AG08395 (cell line): ENCODE measurements around the gene SLCO4A1.

Source experiments
- DNase-seq: peaks from one replicate; pipeline ENCODE4 v3.0.0; 2012; ENCODE audit warnings: mixed read lengths, low spot score

The SLCO4A1 gene

DNA sequence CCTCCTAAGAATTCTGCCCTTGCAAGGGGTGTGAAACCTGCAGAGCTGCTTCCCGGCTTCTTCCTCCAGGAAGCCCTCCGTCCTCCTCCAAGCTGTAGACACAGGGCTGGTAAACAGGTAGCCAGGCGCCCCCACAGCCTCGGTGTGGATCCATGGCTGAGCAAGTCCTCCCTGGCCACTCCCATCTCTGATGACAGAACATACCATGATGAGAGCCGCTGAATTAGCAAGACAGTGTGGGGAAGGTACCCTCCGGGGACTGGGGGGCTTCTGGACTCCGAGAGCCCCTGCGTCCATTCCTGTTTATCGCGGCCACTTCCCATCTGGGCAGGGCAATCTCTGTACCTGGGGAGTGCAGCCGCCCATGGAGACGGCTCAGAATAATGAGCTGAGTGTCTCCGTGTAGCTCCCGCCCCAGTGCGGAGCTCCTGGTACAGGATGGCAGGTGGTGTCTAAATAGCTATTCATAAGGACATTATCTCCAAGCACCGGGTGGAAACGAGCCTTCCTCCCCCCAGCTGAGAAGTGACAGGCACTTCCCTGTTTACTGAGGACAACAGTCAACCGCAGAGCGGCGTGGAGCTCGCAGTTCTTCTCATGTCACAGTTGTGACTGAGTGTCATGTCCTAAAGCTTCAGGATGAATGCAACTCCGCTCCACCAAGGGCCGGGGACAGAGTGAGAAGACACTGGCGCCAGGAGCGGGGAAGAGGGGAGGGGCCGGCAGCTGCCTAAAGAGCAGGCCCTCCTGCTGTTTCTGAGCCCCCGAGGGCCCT is 43.7 kb downstream of the SLCO4A1 start:
- DNase-seq = no peak

- no peak for DNase-seq
These were observed 44.8 kb downstream of the SLCO4A1 start for GRCh38 chr20:62686869-62687830.

DNA sequence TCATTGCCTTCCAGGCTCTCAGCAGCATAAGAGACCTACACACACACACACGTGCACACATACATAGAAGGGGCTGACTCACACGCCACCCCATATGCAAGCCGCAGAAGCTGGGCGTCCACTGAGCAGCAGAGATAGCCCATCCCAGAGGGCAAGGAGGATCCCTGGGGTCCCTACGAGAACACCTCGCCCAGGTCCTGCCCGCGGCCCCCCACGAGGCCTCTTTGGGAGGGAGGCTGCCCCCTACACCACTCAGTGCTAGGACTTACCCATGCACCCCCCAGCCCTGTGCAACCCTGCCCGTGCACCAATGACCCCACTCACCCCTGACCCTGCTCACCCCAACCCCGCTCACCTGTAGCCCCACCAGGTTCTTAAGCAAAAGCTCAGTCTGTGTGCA is 45.8 kb downstream of the SLCO4A1 start:
- DNase-seq = no peak

DNA sequence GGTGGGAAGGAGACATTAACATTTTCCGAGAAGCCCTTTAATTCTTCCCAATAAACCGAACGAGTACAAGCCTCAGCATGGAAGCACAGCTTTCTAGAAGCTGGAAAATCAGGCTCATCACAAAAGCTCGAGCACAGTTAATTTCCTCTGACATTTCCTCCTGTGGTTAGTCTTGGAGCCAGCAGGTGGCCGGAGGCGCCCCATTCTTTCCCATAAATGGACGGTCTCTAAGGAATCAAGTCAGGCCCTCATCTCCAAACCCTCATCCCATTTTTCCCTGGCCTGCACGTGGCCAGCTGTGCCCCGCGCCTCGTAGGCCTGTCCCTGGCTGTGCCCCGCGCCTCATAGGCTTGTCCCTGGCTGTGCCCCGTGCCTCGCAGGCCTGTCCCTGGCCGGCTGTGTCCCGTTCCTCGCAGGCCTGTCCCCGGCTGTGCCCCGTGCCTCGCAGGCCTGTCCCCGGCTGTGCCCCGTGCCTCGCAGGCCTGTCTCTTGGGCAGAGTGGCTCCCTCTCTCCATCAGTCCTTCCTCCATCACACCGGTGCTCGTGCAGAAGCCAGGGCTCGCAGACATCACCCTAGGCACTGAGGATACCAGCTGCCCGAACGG is 46.7 kb downstream of the SLCO4A1 start:
- DNase-seq = no peak

DNA sequence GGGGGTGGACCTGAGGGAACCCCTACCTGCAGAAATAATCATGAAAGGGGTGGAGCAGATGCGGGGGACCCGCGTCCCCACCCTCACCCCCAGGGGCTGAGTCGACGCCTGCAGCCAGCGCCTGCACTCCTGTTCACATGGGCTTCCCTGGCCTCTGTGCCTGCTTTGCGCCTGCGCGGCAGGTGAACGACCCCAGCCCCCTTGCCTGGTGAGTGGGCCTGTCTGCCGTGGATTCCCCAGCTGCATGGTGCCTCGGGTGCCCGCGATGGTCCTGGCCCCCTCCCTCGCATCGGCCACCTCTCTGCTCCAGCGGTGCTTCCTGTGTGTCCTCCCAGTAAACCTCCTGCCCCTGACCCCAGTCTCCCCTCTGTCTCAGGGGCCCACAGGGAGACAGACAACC is 47.6 kb downstream of the SLCO4A1 start:
- DNase-seq = no peak

- DNase-seq = no peak
These were observed 48.0 kb downstream of the SLCO4A1 start for GRCh38 chr20:62690261-62690820.

- DNase-seq = no peak
These were observed 49.2 kb downstream of the SLCO4A1 start for GRCh38 chr20:62691487-62691886.

DNA sequence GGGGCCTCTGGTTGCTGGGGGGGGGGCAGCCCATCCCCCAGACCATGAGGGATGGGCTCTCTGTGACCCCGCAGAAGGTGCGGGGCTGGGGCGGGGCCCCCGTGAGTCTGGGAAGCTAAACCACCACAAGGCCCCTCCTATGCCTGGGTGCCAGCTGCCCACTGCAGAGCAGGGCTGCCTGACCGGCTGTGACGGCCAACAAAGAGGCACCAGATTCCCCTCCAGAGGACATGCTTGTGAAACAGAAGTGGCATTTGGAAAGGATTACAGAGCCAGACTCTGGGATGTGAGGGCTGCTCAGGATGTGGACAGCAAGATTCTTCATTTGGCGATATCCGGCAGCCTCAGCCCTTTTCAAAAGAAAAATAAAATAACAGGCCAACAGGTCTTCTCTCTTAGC is 49.9 kb downstream of the SLCO4A1 start:
- no peak for DNase-seq

- DNase-seq = no peak
These were observed 50.7 kb downstream of the SLCO4A1 start for GRCh38 chr20:62692801-62693523.

- no peak for DNase-seq
These were observed 51.2 kb downstream of the SLCO4A1 start for GRCh38 chr20:62693524-62693922.

DNA sequence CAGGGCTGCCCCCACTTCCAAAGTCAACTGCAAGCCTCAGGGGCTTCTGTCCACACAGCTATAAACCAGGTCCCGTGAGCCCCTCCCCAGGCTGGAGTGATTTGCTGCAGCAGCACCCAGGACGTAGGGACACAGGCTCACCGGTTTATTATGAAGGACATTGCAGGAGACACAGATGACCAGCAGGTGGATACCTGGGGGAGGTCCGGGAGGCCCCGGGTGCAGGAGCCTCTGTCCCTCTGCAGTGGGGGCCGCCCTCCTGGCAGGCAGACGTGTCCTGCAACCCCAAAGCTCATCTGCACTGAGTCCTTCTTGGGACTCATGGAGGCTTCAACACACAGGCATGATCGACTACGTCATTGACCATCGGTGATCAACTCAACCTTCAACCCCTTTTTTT is 51.8 kb downstream of the SLCO4A1 start:
- DNase-seq = no peak

DNA sequence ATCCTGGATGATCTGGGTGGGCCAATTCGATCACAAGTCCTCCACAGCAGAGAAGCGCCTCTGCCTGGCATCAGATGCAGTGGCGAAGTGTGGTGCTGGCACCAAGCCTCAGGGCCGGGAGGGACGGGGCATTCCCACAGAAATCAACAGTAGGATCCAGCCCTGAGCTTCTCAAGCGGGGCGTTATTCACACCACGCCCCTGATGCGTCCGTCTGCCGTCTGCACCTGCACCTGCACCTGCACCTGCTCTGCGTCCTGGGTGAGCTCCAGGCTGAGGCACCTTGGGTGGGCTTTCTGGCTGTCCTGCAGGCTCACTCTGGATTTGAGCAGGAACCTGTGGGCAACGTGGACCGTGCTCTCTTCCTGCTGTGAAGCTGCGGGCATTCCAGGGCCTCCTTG is 52.6 kb downstream of the SLCO4A1 start:
- no peak for DNase-seq

DNA sequence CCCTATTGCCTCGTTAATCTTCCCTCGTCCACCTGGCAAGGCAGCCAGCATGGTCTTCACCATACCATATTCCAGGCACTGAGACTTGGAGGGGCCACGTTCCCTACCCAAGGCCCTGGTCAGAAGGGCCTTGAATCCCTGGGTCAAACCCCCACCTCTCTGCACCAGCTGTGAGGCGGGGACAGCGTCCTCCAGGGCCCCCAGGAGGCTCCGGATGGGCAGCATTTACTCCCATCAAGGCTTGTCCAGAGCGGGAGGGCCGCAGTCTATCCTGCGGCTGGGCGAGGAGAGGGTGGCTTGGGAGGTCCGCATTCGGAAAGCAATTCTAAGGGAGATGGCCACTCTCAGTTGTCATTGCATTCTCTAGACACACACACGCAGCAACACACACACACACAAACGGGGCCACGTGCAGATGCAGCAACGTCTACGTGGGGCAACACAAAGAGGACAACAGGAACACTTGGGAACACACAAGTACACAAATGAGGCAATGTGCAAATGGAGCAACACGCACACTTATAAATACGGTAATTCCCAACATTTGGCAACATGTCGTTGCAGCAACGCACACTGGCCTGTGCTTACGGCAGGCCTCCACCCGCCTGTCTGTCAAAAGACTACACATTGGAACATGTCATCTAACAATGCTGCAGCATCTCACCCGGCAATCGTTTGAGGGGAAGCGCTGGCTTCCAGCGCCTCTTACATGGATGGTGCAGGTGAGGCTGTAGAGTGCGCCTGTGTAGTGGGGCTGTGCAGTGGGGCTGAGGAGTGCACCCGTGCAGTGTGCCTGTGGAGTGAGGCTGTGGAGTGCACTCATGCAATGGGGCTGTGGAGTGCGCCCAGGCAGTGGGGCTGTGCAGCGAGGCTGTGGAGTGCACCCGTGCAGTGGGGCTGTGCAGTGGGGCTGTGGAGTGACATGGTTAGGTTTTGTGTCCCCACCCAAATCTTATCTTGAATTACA is 53.4 kb downstream of the SLCO4A1 start:
- no peak for DNase-seq

- no peak for DNase-seq
These were observed 54.2 kb downstream of the SLCO4A1 start for GRCh38 chr20:62696434-62696957.

- DNase-seq = no peak
These were observed 54.7 kb downstream of the SLCO4A1 start for GRCh38 chr20:62696989-62697388.

DNA sequence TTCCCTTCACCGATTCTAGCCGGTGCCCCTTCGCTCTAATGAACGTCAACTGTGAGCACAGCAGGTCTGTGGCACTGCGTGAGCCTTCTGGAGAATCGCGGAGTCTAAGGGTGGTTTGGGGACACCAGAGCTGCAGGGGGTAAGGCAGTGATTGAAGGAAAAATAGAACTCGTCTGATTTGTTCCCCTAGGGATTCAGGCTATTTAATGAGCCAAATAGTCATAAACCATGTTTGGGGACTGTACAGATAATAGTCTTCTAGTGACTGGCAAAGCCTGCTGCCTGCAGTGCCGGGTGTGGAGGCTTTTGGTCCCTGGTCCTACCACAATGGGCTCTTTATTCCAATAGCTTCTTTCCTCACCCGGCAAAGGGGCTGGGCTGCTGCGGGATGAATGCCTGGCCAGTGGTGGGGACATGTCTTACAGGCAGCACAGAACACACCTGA is 55.2 kb downstream of the SLCO4A1 start:
- no peak for DNase-seq

DNA sequence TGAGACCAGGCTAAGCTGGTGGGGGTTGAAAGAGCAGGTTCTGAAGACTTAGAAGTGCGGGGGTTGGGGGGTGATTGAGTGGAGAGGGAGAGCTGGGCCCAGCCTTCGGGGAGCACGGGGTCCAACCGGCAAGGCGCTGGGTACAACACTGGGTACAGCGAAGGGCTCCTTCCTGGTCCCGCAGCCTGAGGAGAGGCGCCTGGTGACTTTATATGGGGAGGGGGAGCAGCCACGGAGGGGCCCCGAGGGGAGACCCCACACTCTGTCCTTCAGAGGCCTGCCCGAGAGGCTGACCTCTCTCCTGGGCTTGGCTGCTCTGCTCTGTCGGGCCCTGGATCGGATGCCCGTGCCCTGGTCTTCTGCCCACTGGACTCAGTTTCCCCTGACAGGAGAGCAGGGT is 55.9 kb downstream of the SLCO4A1 start:
- no peak for DNase-seq

GRCh38 chr20:62699296-62699695 is 57.0 kb downstream of the SLCO4A1 start:
- DNase-seq = no peak

- DNase-seq = no peak
These were observed 57.4 kb downstream of the SLCO4A1 start for GRCh38 chr20:62699741-62700140.

- no peak for DNase-seq
These were observed 58.1 kb downstream of the SLCO4A1 start for GRCh38 chr20:62700261-62700930.
